Type B pancreatic cell (in vitro differentiated cells): Measurements from ENCODE around the gene HOXA2. TPM values are rescaled to one million over a fixed set of nuclear protein-coding genes. Genes with fewer than 3 reads are reported as not detected.
A peak's percentile ranks its signal among the peaks of the same experiment; 100 is the strongest.

Experiments used
- DNase-seq: peaks from one replicate; pipeline ENCODE4 v3.0.0; 2021; ENCODE audit warnings: mixed read lengths; ENCODE audit not compliant: unreplicated experiment; ENCODE audit errors: extremely low spot score
- H3K27ac Mint-ChIP-seq: 2 replicates; pipeline ENCODE4 v1.8.0; 2021; ENCODE audit warnings: mild to moderate bottlenecking, mixed read lengths
- H3K27me3 Mint-ChIP-seq: 2 replicates; pipeline ENCODE4 v1.8.0; 2021; ENCODE audit warnings: mixed read lengths
- H3K36me3 Mint-ChIP-seq: 2 replicates; pipeline ENCODE4 v1.8.0; 2021; ENCODE audit warnings: mixed read lengths
- H3K4me1 Mint-ChIP-seq: one replicate; pipeline ENCODE4 v1.8.0; 2021; ENCODE audit warnings: mixed read lengths; ENCODE audit not compliant: unreplicated experiment
- H3K4me3 Mint-ChIP-seq: 2 replicates; pipeline ENCODE4 v1.8.0; 2021; ENCODE audit warnings: mild to moderate bottlenecking, mixed read lengths
- H3K9me3 Mint-ChIP-seq: 2 replicates; pipeline ENCODE4 v1.8.0; 2021; ENCODE audit warnings: mixed read lengths
- total RNA-seq: library from RNA; stranded (reverse); gene quantifications from 2 replicates; pipeline ENCODE4 v1.2.1, GENCODE V29; 2021; ENCODE audit warnings: low replicate concordance
- TF ChIP-seq, protein P1 (sequence below): fragments of 200-600 bp; sonication (generic); conservative IDR thresholded peaks from 2 replicates; pipeline ENCODE4 v1.5.0; 2021; ENCODE audit warnings: antibody characterized with exemption, mild to moderate bottlenecking

HOXA2 gene
- total RNA-seq, 1 donor from 2014 or later: 26.8 TPM

DNA sequence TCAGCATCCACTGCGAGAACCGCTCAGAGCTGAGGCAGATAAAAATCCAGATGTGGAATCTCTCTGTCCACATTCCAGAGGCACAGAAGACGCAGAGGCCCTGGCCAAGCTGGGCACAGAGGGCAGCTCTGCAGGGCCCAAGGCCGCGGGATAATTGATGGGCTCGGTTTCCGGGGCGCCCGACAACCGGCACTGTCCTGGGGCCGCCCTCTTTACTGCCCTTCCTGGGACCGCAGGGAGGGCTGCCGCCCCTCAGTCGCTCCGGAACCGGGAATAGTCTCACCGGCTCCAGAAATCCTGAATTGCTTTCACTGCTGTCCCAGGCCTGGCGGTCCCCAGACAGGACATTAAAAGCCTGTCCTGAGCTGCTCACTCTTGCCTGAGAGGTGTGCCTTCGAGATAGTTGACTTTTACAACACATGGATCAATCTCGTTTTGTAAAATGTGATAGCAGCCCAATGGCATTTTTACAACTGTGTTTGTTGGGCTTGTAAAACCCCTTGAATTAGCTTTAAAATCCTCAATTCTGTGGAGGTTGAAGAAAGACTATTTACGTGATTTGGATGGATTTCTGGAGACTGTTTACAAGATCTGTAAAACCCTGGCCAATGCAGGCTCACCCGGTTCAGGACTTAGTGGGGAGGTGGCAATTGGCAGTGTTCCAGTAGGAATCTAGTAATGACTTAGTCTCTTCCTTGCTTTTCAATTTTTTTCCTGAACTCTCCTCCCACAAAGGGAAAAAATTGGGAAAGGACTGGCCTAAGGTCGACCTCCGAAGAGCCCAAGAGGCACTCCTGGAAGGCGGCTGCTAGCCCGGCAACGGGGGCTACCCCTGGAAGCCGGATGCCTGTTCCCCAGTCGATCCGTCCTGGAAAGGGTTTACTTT, 46.5 kb upstream of the HOXA2 start:
- H3K9me3 Mint-ChIP-seq: no peaks in the 10 kb centered on the region
- peak overlapping the region; percentile 88 for H3K27ac Mint-ChIP-seq
- peaks cover 82% of the 10 kb centered on the region for H3K27me3 Mint-ChIP-seq

DNA sequence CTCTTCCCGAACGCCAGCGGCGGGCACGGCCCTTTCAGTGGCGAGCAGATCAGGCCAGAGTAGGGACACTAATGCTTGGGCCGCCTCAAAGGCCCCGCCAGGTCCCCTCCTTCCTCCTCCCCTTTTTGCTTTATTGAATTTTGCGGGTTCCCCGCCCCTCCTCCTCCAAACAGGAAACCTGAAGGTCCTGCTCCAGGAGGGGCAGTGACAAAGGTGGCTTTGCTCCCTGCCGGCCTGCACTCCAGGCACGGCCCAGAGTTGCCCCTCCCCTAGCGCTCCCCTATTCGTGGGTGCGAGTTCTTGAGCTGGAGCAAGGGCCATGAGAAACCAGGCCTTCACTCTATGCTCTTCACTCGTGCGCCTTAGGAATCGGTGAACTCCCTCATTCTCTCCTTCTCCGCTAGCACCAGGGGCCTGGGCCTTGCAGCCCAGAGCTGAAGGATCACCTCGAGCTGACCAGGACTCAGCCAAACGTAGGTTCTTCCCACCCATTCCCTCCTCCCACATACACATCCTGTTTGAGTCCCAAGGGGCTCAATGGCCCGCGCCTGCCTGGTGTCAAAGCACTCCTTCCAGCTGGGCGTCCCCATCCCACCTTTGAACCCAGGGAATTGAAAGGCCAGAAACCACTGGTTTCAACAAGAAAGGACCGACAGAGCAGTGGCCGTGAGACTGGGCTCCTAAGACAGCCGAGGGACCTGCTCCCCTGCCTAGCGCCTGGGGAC, 45.7 kb upstream of the HOXA2 start:
- Mint-ChIP-seq H3K36me3 (peaks cover 14% of the 10 kb centered on the region), H3K27me3 (peaks cover 80% of the 10 kb centered on the region), H3K4me1 (peaks cover 34% of the 10 kb centered on the region), H3K9me3 (no peaks in the 10 kb centered on the region), H3K27ac (peak overlapping the region; percentile 88), H3K4me3 (peak overlapping the region; percentile 91)
- no peak for DNase-seq
- TF ChIP-seq, protein P1, sequence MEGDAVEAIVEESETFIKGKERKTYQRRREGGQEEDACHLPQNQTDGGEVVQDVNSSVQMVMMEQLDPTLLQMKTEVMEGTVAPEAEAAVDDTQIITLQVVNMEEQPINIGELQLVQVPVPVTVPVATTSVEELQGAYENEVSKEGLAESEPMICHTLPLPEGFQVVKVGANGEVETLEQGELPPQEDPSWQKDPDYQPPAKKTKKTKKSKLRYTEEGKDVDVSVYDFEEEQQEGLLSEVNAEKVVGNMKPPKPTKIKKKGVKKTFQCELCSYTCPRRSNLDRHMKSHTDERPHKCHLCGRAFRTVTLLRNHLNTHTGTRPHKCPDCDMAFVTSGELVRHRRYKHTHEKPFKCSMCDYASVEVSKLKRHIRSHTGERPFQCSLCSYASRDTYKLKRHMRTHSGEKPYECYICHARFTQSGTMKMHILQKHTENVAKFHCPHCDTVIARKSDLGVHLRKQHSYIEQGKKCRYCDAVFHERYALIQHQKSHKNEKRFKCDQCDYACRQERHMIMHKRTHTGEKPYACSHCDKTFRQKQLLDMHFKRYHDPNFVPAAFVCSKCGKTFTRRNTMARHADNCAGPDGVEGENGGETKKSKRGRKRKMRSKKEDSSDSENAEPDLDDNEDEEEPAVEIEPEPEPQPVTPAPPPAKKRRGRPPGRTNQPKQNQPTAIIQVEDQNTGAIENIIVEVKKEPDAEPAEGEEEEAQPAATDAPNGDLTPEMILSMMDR: no peak

More for the DNA sequence above, 46.5 kb upstream of the HOXA2 start:
- TF ChIP-seq, protein P1: no peak
- peaks cover 15% of the 10 kb centered on the region for H3K36me3 Mint-ChIP-seq
- peak overlapping the region; percentile 91 for H3K4me3 Mint-ChIP-seq
- peaks cover 31% of the 10 kb centered on the region for H3K4me1 Mint-ChIP-seq
- no peak for DNase-seq

DNA sequence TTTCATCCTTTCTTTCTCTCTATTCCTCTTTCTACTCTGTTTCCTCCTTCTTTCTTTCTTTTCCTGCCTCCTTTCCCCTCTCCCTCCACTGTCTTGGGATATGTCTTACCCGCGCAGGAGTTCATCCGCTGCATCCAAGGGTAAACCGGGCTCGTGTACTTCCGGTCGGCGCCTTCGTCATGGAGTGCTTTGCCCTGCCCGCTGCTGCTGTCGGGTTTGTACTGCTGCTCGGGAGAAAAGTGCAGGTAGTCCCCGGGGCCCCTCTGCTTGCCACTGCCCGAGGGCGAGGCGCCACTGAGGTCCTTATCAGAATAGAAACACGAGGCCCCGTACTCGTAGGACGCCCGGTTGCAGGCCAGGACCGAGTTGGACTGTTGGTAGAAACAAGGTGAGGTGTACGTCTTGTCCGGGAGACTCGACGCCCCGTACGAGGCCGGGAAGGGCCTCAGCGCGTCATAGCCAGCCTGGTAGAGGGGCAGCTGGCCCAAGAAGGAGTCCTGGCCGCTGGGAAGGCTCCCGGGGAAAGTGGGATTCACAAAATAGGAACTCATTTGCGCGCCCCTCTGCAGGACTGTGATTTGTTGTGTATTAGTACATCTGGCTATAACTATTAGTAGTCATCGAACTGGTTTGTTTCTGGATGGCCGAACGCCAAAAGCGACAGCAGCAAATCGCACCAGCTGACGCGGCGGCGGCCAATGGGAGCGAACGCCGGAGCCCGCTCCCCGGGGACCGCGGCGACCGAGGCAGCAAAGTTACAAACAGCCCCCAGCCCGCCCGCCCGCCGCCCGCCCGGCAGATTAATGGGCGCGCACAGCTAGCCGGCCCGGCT, 44.9 kb upstream of the HOXA2 start, which contains the start of gene HOXA6:
Gene HOXA6 (minus strand): TSS at position 576 of the 832 bp plus-strand sequence. CDS start 25 bp downstream, at position 551.
- Mint-ChIP-seq H3K27me3 (peaks cover 78% of the 10 kb centered on the region), H3K27ac (peak within 1 kb of the TSS; percentile 88), H3K9me3 (no peaks in the 10 kb centered on the region), H3K4me1 (peaks cover 34% of the 10 kb centered on the region), H3K36me3 (peaks cover 17% of the 10 kb centered on the region), H3K4me3 (peak within 1 kb of the TSS; percentile 99)
- TF ChIP-seq, protein P1: no peak
- DNase-seq: peak; percentile 76

DNA sequence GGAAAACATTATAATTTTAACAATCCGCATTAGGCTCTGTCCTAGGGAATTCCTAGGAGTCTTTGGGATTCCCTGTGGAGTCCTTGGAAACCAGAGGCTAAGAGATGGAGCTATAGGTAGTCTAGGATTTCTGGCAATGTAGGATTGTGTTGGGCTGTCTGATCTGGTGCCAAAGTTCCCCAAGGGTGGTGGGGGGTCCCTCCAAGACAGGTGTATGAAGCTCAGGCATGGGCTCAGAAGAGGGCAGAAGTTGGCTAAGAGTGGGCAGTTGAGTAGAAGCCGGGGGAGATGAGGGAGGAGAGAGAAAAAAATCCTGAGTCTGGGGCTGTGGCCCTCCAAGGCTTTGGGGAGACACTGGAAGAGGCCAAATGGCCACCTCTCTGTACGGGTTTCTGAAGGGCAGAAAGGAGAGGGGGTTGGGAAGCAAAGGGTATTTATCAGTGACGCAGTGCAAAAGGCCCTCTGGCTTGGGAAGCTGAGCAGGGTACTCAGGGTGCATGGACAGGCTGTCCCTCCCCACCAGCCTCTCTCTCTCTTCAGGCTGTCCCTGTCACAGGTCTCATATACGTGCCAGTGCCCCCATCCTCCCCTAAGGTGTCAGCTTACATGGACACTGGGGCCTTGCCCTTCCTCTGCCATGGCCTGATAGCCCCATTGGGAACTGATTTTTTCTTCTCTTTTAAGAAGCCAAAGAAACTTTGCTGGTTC, 44.2 kb upstream of the HOXA2 start:
- H3K9me3 Mint-ChIP-seq: no peaks in the 10 kb centered on the region
- DNase-seq: no peak
- H3K4me1 Mint-ChIP-seq: peaks cover 33% of the 10 kb centered on the region
- H3K4me3 Mint-ChIP-seq: peak overlapping the region; percentile 99
- H3K27ac Mint-ChIP-seq: peak overlapping the region; percentile 77
- peaks cover 75% of the 10 kb centered on the region for H3K27me3 Mint-ChIP-seq
- peaks cover 22% of the 10 kb centered on the region for H3K36me3 Mint-ChIP-seq
- TF ChIP-seq, protein P1: no peak
